GM19438 (cell line): ENCODE measurements around the gene GRIK4.

Experiments used
- ATAC-seq: cut with Tn5 transposase; IDR thresholded peaks from one replicate; pipeline ENCODE4 v1.9.1; 2021; ENCODE audit warnings: low read depth; ENCODE audit not compliant: unreplicated experiment

The GRIK4 gene

DNA sequence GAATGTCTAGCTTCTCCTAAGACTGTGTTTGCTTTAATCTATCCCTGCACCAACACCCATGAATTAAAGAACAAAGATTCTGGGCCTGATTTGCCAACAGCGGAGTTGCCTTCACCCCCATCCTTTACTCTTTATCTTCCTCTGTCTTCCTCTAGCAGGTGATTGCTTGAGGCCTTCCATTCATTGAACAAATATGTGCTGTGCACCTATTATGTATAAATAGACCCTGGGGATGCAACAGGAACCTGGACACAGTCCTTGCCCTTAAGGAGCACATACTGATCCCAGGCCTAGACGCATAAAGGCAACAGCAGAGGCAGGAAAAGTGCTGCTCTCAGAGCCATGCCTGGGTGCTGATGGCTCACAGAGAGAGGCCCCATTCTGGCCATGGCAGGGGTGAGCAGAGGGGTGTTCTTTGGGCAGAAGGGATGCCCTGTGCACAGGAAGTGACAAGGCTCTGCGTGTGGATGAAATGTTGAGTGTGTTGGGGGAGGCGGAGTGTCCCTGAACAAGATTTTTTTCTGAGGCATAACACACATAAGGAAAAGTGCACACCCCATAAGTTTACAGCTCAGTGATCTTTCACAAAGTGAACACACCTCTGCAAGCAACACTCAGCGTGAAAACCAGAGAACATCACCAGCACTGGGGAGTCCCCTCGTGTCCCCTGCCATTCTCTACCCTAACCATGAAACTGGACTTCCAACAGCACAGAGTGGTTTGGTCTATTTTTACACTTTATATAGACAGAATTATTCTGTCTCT lies 145.9 kb downstream of the GRIK4 start:
- ATAC-seq = no peak

DNA sequence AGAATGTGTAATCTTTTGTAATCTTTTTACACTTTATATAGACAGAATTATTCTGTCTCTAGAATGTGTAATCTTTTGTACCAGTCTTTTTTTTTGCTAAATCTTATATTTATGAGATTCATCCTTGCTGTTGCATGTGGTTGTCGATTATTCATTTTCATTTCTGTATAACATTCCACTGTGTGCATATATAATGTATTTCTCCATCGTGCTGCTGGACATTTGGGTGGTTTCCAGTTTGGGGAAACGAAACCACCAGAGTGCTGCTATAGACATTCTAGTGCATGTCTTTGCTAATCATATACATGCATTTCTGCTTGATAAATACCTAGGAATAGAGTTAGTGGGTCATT lies 146.5 kb downstream of the GRIK4 start:
- ATAC-seq = no peak

GRCh38 chr11:120659076-120659475 lies 147.5 kb downstream of the GRIK4 start:
- no peak for ATAC-seq

DNA sequence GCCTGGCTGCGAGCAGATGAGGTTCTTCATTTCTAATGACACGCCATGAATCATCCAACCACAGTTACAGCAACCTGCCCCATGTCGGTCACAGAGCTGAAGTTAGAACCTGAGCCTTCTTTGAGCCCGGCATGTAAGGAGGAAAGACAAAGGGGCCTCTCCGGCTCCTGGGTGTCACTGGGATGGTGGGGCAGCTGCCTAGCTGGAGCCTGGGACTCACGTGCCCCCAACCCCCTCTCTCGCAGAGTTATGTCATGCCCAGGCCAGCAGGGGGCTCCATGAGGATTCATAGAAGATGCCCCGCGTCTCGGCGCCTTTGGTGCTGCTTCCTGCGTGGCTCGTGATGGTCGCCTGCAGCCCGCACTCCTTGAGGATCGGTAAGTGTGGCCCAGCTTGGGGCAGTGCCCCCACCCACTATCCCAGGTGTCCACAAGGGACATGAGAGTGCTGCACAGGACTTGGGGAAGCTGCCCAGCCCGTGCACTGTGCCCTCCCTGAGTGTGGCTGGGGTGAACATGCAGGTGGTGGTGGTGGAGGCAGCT lies 148.5 kb downstream of the GRIK4 start:
- no peak for ATAC-seq

DNA sequence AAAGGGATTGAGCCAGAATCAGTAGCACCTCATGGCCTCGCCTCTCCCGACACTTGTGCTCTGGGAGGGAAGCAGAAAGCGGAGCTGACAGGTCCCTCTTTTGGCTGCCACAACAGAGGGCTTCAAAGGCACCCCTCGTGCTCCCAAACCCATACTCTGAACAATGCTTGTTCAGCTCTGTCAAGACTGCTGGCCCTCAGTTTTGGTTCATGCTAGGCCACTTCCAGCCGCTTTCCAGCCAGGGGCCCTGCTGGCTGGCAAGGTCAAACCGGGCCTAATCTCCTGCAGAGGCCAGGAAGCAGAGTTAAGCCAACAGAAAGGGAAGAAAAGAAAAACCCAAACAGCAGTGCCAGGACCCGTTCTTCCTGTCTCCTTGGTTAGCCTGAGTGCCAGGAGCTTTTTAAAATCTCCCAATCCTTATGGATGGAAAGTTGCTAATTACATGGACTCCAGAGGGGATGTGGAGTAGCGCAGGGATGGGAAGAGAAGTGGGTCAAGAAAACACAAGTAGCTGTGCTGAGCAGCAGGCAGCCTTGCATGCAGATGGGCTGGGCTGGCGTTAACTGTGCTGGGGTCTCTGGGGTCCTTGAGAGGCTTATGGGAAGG lies 150.6 kb downstream of the GRIK4 start:
- ATAC-seq = no peak

GRCh38 chr11:120663142-120663541 lies 151.6 kb downstream of the GRIK4 start:
- no peak for ATAC-seq

- ATAC-seq = no peak
These were observed 154.6 kb downstream of the GRIK4 start for GRCh38 chr11:120666121-120666639.

DNA sequence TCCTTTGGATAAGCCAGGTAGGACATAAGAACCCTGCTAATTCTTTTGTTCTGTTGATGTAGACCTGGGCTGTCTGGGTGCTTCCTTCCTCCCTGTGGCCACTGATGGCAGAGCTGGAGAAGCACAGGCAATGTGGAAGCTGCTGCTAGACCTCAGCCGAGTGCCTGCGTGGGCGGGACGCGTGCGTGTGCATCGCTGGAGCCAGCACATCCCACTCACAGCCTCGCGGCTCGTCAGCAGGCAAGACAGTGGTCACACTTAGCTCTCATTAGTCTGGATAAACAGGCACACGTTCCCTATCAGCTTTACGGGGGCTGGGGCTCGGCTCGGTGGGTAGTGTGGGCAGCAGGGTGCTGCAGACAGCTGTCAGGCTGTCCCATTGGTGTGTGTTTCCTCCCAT lies 155.7 kb downstream of the GRIK4 start:
- no peak for ATAC-seq

DNA sequence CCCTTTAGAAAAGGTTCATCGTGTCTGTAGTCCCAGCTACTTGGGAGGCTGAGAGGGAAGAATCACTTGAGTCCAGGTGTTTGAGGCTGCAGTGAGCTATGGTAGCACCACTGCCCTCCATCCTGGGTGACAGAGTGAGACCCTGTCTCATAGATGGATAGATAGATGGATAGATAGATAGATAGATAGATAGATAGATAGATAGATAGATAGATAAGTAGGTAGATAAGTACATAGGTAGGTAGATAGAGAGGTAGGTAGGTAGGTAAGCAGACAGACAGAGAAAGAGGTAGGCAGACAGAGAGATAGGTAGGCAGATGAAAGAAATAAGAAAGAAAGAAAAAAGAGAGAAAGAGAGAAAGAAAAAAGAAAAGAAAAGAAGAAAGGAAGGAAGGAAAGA lies 156.4 kb downstream of the GRIK4 start:
- ATAC-seq = no peak

- no peak for ATAC-seq
These were observed 157.0 kb downstream of the GRIK4 start for GRCh38 chr11:120668537-120668936.

- no peak for ATAC-seq
These were observed 163.0 kb downstream of the GRIK4 start for GRCh38 chr11:120674542-120674941.

DNA sequence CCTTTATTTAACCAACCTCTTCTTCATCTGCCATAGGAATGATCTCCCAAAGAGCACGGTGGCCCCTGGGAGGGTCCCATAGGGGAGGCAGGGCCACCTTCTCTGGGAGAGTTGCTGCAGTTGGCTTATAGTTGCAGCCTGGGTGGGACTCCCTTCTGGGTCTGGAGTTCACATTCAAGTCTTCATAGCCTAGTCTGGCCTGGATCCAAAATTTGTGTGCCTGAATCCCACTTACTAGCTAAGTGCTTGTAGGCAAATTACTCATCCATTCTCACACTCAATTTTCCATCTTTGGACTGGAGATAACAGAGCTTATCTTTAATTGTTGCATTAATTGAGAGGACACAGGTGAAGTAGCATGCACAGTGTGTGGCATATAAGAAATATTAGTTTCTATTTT lies 163.6 kb downstream of the GRIK4 start:
- no peak for ATAC-seq

GRCh38 chr11:120676991-120677390 lies 165.4 kb downstream of the GRIK4 start:
- no peak for ATAC-seq

- no peak for ATAC-seq
These were observed 168.8 kb downstream of the GRIK4 start for GRCh38 chr11:120680322-120680721.

DNA sequence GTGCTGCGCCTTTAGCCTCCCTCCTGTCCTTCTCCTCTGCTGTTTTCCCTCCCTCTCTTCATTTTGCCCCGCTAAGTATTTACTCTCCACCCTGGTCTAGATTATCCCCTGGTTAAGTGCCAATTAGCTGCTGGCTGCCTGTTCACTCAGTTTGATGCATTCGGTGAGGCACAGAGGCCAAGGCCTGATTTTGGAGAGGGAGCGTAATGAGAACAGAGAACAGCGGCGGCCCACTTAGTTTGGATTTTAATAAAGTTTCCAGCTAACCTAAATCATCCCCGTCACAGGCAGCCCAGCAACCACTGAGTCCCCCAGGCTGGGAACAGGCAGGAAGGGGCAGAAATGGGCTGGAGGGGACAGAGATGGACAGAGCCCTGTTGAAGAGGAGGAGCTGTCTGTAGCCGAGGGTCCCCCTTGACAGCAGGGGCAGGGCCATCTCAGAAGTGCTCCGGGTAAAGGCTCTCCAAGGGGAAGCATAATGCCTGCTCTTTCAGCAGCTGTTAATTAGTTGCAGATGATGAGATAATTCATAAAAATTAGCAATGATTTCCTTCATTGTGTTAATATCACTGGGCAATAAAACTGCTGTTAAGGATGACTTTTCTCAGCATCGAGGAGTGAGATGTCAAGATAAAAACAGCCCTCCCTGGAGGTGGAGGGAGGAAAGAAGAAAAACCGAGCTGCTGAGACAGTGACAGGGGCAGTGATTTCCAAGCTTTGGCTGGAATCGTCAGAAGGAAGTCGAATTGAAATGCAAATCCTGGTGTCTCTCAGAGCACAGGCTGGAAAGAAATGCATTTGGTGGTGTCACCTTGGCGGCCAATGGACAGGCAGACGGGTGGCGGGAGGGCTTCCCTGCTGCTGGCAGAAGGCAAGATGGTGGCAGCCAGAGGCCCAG lies 170.1 kb downstream of the GRIK4 start:
- ATAC-seq = no peak

- ATAC-seq = no peak
These were observed 170.7 kb downstream of the GRIK4 start for GRCh38 chr11:120682332-120682649.

DNA sequence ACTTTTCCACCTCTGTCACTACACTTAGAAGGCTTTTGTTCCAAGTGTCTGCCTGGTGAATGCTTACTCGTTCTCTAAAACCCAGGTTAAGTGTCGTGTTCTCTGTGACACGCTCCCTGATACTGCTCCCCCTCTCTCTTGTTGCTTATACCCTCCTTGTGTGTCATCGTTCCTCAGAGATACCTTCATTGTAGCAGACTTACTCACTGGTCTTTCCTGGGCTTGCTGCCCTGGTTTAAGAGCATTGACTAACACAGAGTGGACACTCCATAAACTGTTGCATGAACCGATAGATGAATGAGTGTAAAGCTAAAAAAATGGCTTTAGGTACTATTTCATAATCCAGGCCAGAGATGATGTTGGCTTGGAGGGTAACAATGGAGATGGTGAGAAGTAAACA lies 171.3 kb downstream of the GRIK4 start:
- no peak for ATAC-seq

GRCh38 chr11:120686516-120686915 lies 175.0 kb downstream of the GRIK4 start:
- no peak for ATAC-seq

DNA sequence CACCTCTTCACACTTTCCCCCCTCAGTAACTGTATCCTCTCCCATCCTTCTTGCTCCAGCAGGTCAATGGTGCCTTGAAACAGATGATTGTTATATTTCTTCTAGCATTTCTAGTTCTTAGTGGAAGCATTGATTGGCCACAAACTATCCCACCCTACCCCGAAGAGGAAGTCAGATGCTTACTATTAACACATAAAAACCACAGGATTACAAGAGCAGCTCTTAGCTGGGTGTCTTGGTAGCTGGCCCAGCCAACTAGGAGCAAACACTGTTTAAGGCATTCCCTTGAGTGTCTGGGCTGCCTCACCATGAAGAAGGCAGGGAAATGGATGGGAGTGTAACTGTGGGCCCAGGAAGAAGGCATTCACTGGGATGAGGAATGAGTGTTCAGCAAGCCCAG lies 176.6 kb downstream of the GRIK4 start:
- no peak for ATAC-seq

DNA sequence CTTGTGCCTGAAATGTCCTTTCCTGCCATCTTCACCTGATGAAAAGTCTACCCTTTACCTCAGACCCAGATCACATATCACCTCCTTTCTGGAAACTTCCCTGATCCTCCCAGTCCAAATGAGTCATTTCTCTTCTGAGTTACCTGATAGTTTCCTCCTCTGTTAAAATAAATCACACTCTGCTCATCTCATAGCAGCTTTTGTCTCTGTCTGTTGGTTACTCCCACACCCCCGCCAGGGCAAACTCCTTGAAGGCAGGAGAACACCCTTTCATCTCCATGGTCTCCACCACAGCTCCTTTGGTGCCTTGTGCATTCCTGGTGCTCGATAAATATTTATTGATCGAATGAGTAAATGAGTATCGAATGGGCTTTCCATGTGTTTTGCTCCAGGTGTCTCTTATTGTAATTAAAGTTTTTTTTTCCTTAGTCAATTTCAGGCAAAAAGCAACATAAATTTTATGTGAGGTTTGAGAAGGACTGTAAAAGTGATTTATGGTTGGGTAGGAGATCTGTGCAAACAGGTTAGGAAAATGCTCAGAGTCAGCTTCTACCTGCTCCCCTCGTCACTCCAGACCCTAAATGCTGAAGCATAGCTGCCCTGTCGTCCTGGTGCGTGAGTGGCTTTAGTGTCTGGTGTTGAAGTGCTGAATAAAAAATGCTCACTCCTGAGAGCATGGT lies 178.2 kb downstream of the GRIK4 start:
- no peak for ATAC-seq

GRCh38 chr11:120690406-120690805 lies 178.9 kb downstream of the GRIK4 start:
- no peak for ATAC-seq
